K562 (cell line): ENCODE measurements around the gene MPPED1. TPM values are rescaled to one million over a fixed set of nuclear protein-coding genes. Genes with fewer than 3 reads are reported as not detected.

Source experiments
- ATAC-seq: fragments of 200-7000 bp; cut with Tn5 transposase; 3 replicates; pipeline ENCODE4 v1.9.1; 2020; ENCODE audit warnings: moderate library complexity
- BruUV-seq: library from RNA; stranded (reverse); fragments of 400-500 nt; replicated peaks from 2 replicates; lab custom pipeline; 2021; lab: Mats Ljungman, UMichigan
- CTCF ChIA-PET: fragments of 300-600 bp; formaldehyde crosslinking; extraction: SDS; loops from one replicate; lab custom pipeline; 2021; ENCODE audit warnings: low intra/inter-chr PET ratio; lab: Yijun Ruan, JAX
- POLR2A ChIA-PET: fragments of 300-600, 350-650 bp; sonication (Branson Sonifier 250); formaldehyde crosslinking; extraction: SDS; loops from one replicate; lab custom pipeline; 2021; ENCODE audit warnings: antibody characterized with exemption, inconsistent platforms; lab: Yijun Ruan, JAX
- DNase-seq, 4 experiments: peaks; one replicate each; pipeline versions ENCODE4 v3.0.0 to v3.0.0-alpha.2; 2011 to 2018; ENCODE audit warnings: low spot score in 3 of 4, mixed read lengths in 3 of 4; ENCODE audit errors: extremely low read depth in 1 of 4
- FAIRE-seq: peaks from 2 replicates; lab custom pipeline; 2011; peaks lifted over from hg19 to GRCh38; lab: Jason Lieb, UNC
- H2AFZ ChIP-seq: 2 replicates; pipeline ENCODE4 v1.6.0; 2011; ENCODE audit warnings: low read depth, low read length, control low read depth, inconsistent platforms
- H3K27ac ChIP-seq: fragments of 200-600 bp; 3 replicates; pipeline ENCODE4 v1.8.0; 2011; ENCODE audit warnings: low read depth, mild to moderate bottlenecking, control low read depth, inconsistent platforms, low read length, moderate library complexity, mixed read lengths; ENCODE audit errors: extremely low read depth
- H3K27me3 ChIP-seq, 2 experiments: fragments of 300-600 bp in 1 of 2; 2 replicates in 1 of 2; 3 replicates in 1 of 2; pipeline versions ENCODE4 v1.6.0 to v1.8.0; 2011; ENCODE audit warnings: inconsistent platforms in 2 of 2, low read length in 2 of 2, mild to moderate bottlenecking in 1 of 2, mixed read lengths in 1 of 2, moderate library complexity in 1 of 2; ENCODE audit not compliant: control insufficient read depth in 2 of 2, insufficient read depth in 2 of 2
- H3K36me3 ChIP-seq: fragments of 300-600 bp; 3 replicates; pipeline ENCODE4 v1.8.0; 2011; ENCODE audit warnings: mild to moderate bottlenecking, low read length, inconsistent platforms; ENCODE audit not compliant: control insufficient read depth, insufficient read depth
- H3K4me1 ChIP-seq, 2 experiments: fragments of 200-600 bp in 1 of 2; replicated peaks in 1 of 2; 2 replicates in 1 of 2; 3 replicates in 1 of 2; pipeline versions ENCODE4 v1.5.1 to v1.8.0; 2011; ENCODE audit warnings: inconsistent platforms in 2 of 2, low read length in 2 of 2, mild to moderate bottlenecking in 1 of 2, mixed read lengths in 1 of 2, moderate library complexity in 1 of 2; ENCODE audit not compliant: control insufficient read depth in 2 of 2, insufficient read depth in 2 of 2
- H3K4me2 ChIP-seq: 2 replicates; pipeline ENCODE4 v1.6.1; 2011; ENCODE audit warnings: low read length, control low read depth, inconsistent platforms, mixed read lengths; ENCODE audit not compliant: insufficient read depth
- H3K4me3 ChIP-seq: fragments of 200-600 bp; sonication (generic), shearing (Covaris generic); 2 replicates; pipeline ENCODE4 v1.5.1; 2016; ENCODE audit warnings: control low read depth, inconsistent platforms
- H3K79me2 ChIP-seq: fragments of 200-600 bp; 3 replicates; pipeline ENCODE4 v1.8.0; 2011; ENCODE audit warnings: low read length, inconsistent platforms; ENCODE audit not compliant: control insufficient read depth, insufficient read depth
- H3K9ac ChIP-seq, 2 experiments: 2 replicates each; pipeline versions ENCODE4 v1.6.0 to v1.6.1; 2011; ENCODE audit warnings: low read depth in 2 of 2, low read length in 2 of 2, control low read depth in 1 of 2, inconsistent platforms in 1 of 2, mild to moderate bottlenecking in 1 of 2, mixed read lengths in 1 of 2; ENCODE audit not compliant: insufficient read depth in 1 of 2
- H3K9me1 ChIP-seq: one replicate; pipeline ENCODE4 v1.6.0; 2011; ENCODE audit warnings: inconsistent platforms, mild to moderate bottlenecking, low read length, moderate library complexity; ENCODE audit not compliant: control insufficient read depth, insufficient read depth
- H3K9me3 ChIP-seq: replicated peaks from 2 replicates; pipeline ENCODE4 v1.5.1; 2011; ENCODE audit warnings: low read depth, low read length, inconsistent platforms; ENCODE audit not compliant: control insufficient read depth, insufficient read depth
- H4K20me1 ChIP-seq: replicated peaks from 2 replicates; pipeline ENCODE4 v1.6.1; 2011; ENCODE audit warnings: low read length, inconsistent platforms, mixed read lengths; ENCODE audit not compliant: control insufficient read depth, insufficient read depth
- ARID1B ChIP-seq: fragments of 450-650 bp; IDR thresholded peaks from 2 replicates; pipeline ENCODE4 v1.6.1; 2016; ENCODE audit warnings: antibody characterized with exemption, mild to moderate bottlenecking, inconsistent platforms
- DMBX1 ChIP-seq: fragments of 250-450 bp; sonication (Bioruptor Pico); IDR thresholded peaks from 2 replicates; pipeline ENCODE4 v1.8.0; 2022; ENCODE audit warnings: inconsistent platforms, mild to moderate bottlenecking, moderate library complexity, borderline replicate concordance
- ESRRB ChIP-seq: fragments of 250-450 bp; sonication (Bioruptor Pico); IDR thresholded peaks from 2 replicates; pipeline ENCODE4 v1.5.0; 2020; ENCODE audit warnings: mild to moderate bottlenecking, moderate library complexity, borderline replicate concordance
- ETV1 ChIP-seq: fragments of 450-650 bp; conservative IDR thresholded peaks from 2 replicates; pipeline ENCODE4 v1.6.1; 2016; ENCODE audit warnings: missing genetic modification characterization, control low read depth, low read depth, missing compliant biosample characterization
- FOXK2 ChIP-seq, 2 experiments: fragments of 450-650 bp; IDR thresholded peaks in 1 of 2; conservative IDR thresholded peaks in 1 of 2; 2 replicates each; pipeline ENCODE4 v1.6.1; 2016; ENCODE audit warnings: low read depth in 2 of 2, mild to moderate bottlenecking in 1 of 2
- ILF3 ChIP-seq: fragments of 450-650 bp; IDR thresholded peaks from 2 replicates; pipeline ENCODE4 v1.6.1; 2018; ENCODE audit warnings: antibody characterized with exemption, mild to moderate bottlenecking, moderate library complexity, borderline replicate concordance
- IRF2 ChIP-seq: sonication (generic); formaldehyde crosslinking; IDR thresholded peaks from 2 replicates; pipeline ENCODE4 v1.8.1; 2022; ENCODE audit warnings: mild to moderate bottlenecking, missing genetic modification reagents
- MAZ ChIP-seq, 2 experiments: fragments of 450-650 bp in 1 of 2; sonication (generic) in 1 of 2; formaldehyde crosslinking; IDR thresholded peaks in 1 of 2; conservative IDR thresholded peaks in 1 of 2; 2 replicates each; pipeline versions ENCODE4 v1.4.0 to v1.5.0; 2020; ENCODE audit warnings: mild to moderate bottlenecking in 1 of 2, missing genetic modification reagents in 1 of 2
- NBN ChIP-seq: fragments of 450-650 bp; IDR thresholded peaks from 2 replicates; pipeline ENCODE4 v1.6.1; 2016; ENCODE audit warnings: low read depth, mild to moderate bottlenecking
- NFE2L1 ChIP-seq: fragments of 450-650 bp; IDR thresholded peaks from 2 replicates; pipeline ENCODE4 v1.6.1; 2016; ENCODE audit warnings: missing genetic modification characterization, low read depth, mild to moderate bottlenecking, missing compliant biosample characterization, moderate library complexity, borderline replicate concordance
- NR2F6 ChIP-seq: fragments of 450-650 bp; formaldehyde crosslinking; IDR thresholded peaks from 2 replicates; pipeline ENCODE4 v1.4.0; 2020; ENCODE audit warnings: mild to moderate bottlenecking
- POLR2G ChIP-seq: fragments of 200-400 bp; formaldehyde crosslinking; IDR thresholded peaks from 2 replicates; pipeline ENCODE4 v1.6.1; 2017; ENCODE audit warnings: low read depth, mild to moderate bottlenecking, antibody characterized with exemption, low read length, moderate library complexity
- RBM25 ChIP-seq: fragments of 200-400 bp; formaldehyde crosslinking; IDR thresholded peaks from 2 replicates; pipeline ENCODE4 v1.6.1; 2018; ENCODE audit warnings: low read length, low read depth, moderate library complexity; ENCODE audit not compliant: severe bottlenecking
- ZFP36 ChIP-seq: fragments of 150-350 bp; IDR thresholded peaks from 2 replicates; pipeline ENCODE4 v1.6.1; 2018; ENCODE audit warnings: low read length, low read depth; ENCODE audit not compliant: partially characterized antibody
- ZNF778 ChIP-seq: fragments of 450-650 bp; formaldehyde crosslinking; IDR thresholded peaks from 2 replicates; pipeline ENCODE4 v1.4.0; 2020; ENCODE audit warnings: mild to moderate bottlenecking, moderate library complexity
- WGBS: fragments of 100-300 bp; shearing (Covaris generic); methylation state at CpG from one replicate; pipeline ENCODE4 v1.1.6; 2016; ENCODE audit warnings: low coverage, mixed read lengths; ENCODE audit not compliant: insufficient coverage; ENCODE audit errors: missing lambda C conversion rate; 5-methylcytosine and 5-hydroxymethylcytosine counted together
- in situ Hi-C: fragments of 300-500 bp; cut with MboI; formaldehyde crosslinking; loops from 4 replicates; pipeline ENCODE4 v1.15.0; 2018; ENCODE audit warnings: inconsistent platforms, mixed read lengths
- intact Hi-C: fragments of 100-400 bp; cut with micrococcal nuclease; formaldehyde crosslinking; loops from 2 replicates; pipeline ENCODE4 v1.14.2; 2022
- polyA plus RNA-seq, 8 experiments: library from polyadenylated mRNA; depleted of rRNA in 4 of 8; stranded (reverse) in 5 of 8; unstranded in 3 of 8; fragments of >200 nt; fragmentation: Nextera tagmentation in 2 of 8; fragmentation: Illumina TruSeq in 1 of 8; extraction: Ambion mirVana in 2 of 8; extraction: Trizol in 1 of 8; gene quantifications; 2 replicates each; pipeline versions ENCODE4 v1.2.1 to v1.2.3, GENCODE V29; 2011 to 2014; ENCODE audit warnings: inconsistent platforms in 1 of 8, missing spikeins in 1 of 8
- total RNA-seq, 7 experiments: library from RNA; depleted of rRNA in 6 of 7; stranded (reverse); fragments of >200 nt in 6 of 7; fragmentation: Illumina TruSeq in 2 of 7; extraction: Trizol in 2 of 7; gene quantifications; 2 replicates each; pipeline versions ENCODE4 v1.2.1 to v1.2.3, GENCODE V29; 2011 to 2021; ENCODE audit warnings: low replicate concordance in 1 of 7
- TF ChIP-seq, protein P1 (sequence below): fragments of 450-650 bp; IDR thresholded peaks from 2 replicates; pipeline ENCODE4 v1.6.1; 2016
- TF ChIP-seq, protein P2 (sequence below): fragments of 450-650 bp; formaldehyde crosslinking; IDR thresholded peaks from 2 replicates; pipeline ENCODE4 v1.4.0; 2022; ENCODE audit warnings: missing genetic modification characterization

MPPED1 gene
- total and polyA plus RNA-seq, 9 of the 15 experiments (the other 6 are each of a cell fraction or from before 2014, with no cell fraction given), result not detected

DNA sequence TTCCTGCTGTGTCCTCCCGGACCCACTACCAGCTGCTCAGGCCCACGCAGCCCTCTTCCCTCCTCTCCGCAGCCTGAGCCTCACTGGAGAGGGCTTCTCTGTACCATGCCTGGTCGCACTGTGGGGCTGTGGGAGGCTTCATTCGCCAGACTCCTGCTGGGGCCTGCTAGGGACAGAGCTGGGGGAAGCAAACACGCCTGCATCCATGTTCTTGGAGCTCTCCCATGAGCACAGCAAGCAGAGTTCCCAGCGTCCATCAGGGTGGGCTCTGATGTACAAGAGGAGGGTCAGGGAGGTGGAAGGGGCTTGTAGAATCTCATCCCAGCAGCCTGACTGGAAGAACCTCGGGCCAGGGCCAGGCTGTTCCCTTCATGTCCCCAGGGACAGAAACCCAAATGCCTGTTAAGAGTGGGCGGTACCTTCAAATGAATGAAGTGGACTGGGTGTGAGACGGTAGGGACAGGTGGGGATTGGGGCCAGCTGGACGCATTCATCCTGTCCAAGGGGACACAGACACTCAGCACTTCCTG, 59.9 kb downstream of the MPPED1 start:
- intact Hi-C loops, result no loop called here
- no peak for ATAC-seq
- no peak for DNase-seq
- ChIA-PET POLR2A (no interaction called here), CTCF (no interaction called here)
- no TSS peak for BruUV-seq
- Histone ChIP-seq H3K27me3 (peaks cover 0 to 15% of the 10 kb centered on the region in 2 experiments; a peak in 2 of 5 replicates), H3K9me3 (no peaks in the 10 kb centered on the region), H3K4me1 (no peaks in the 10 kb centered on the region), H3K4me3 (no peak overlapping the region), H3K27ac (no peak overlapping the region), H3K9me1 (no peaks in the 10 kb centered on the region), H4K20me1 (no peaks in the 10 kb centered on the region; the same call in 1 of the 2 replicates), H3K79me2 (no peaks in the 10 kb centered on the region), H3K9ac (no peak overlapping the region), H2AFZ (no peak overlapping the region), H3K4me2 (no peak overlapping the region), H3K36me3 (no peaks in the 10 kb centered on the region)
- WGBS, result 0% methylated on average over 6 of the region's 11 CpGs
- no peak for FAIRE-seq
- in situ Hi-C loops, result no loop called here
- no peak for TF ChIP-seq POLR2G
- TF ChIP-seq, protein P1, sequence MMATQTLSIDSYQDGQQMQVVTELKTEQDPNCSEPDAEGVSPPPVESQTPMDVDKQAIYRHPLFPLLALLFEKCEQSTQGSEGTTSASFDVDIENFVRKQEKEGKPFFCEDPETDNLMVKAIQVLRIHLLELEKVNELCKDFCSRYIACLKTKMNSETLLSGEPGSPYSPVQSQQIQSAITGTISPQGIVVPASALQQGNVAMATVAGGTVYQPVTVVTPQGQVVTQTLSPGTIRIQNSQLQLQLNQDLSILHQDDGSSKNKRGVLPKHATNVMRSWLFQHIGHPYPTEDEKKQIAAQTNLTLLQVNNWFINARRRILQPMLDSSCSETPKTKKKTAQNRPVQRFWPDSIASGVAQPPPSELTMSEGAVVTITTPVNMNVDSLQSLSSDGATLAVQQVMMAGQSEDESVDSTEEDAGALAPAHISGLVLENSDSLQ, result no peak
- no peak for TF ChIP-seq MAZ (CRISPR knock-in tag; conservative IDR thresholded peaks at IDR 0.05 in 1 of 2, IDR thresholded peaks at IDR 0.05 in 1 of 2)
- TF ChIP-seq RBM25, result no peak
- TF ChIP-seq ARID1B, result no peak
- TF ChIP-seq IRF2 (CRISPR knock-in tag), result no peak
- no peak for TF ChIP-seq FOXK2 (conservative IDR thresholded peaks at IDR 0.05 in 1 of 2, IDR thresholded peaks at IDR 0.05 in 1 of 2; ENCODE audit: low read depth in 2 of 2)
- TF ChIP-seq, protein P2, sequence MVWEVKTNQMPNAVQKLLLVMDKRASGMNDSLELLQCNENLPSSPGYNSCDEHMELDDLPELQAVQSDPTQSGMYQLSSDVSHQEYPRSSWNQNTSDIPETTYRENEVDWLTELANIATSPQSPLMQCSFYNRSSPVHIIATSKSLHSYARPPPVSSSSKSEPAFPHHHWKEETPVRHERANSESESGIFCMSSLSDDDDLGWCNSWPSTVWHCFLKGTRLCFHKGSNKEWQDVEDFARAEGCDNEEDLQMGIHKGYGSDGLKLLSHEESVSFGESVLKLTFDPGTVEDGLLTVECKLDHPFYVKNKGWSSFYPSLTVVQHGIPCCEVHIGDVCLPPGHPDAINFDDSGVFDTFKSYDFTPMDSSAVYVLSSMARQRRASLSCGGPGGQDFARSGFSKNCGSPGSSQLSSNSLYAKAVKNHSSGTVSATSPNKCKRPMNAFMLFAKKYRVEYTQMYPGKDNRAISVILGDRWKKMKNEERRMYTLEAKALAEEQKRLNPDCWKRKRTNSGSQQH (CRISPR knock-in tag), result no peak
- TF ChIP-seq ETV1 (tag), result no peak
- TF ChIP-seq ESRRB (CRISPR knock-in tag), result no peak
- TF ChIP-seq DMBX1 (CRISPR knock-in tag), result no peak
- no peak for TF ChIP-seq NBN
- no peak for TF ChIP-seq NFE2L1 (tag)
- TF ChIP-seq NR2F6 (CRISPR knock-in tag), result no peak
- TF ChIP-seq ZFP36, result no peak
- TF ChIP-seq ILF3, result no peak
- no peak for TF ChIP-seq ZNF778 (CRISPR knock-in tag)
